Prostate gland (tissue), 2 donors: ENCODE data around the gene CRIP3. TPM values are rescaled to one million over a fixed set of nuclear protein-coding genes. Genes with fewer than 3 reads are reported as not detected.

Experiments
- DNase-seq: peaks from one replicate; pipeline ENCODE4 v3.0.0-alpha.2; 2019; ENCODE audit warnings: low spot score
- H3K27ac ChIP-seq, 2 donors: fragments of 200-600 bp; sonication (generic); 2 replicates each; pipeline ENCODE4 v1.5.1; 2017 to 2019
- H3K27me3 ChIP-seq: fragments of 200-600 bp; sonication (generic); replicated peaks from 2 replicates; pipeline ENCODE4 v1.5.1; 2019; ENCODE audit not compliant: insufficient read depth
- H3K36me3 ChIP-seq, 2 donors: fragments of 200-600 bp; sonication (generic); 1 replicate in 1 of 2; 2 replicates in 1 of 2; pipeline versions ENCODE4 v1.5.1 to v1.8.1; 2017 to 2019
- H3K4me1 ChIP-seq: fragments of 200-600 bp; sonication (generic); replicated peaks from 2 replicates; pipeline ENCODE4 v1.5.1; 2019
- H3K4me3 ChIP-seq, 2 donors: fragments of 200-600 bp; sonication (generic); 2 replicates each; pipeline ENCODE4 v1.5.1; 2017 to 2019
- H3K9me3 ChIP-seq: fragments of 200-600 bp; sonication (generic); 2 replicates; pipeline ENCODE4 v1.5.1; 2017
- POLR2A ChIP-seq: fragments of 450-650 bp; IDR thresholded peaks from one replicate; pipeline ENCODE4 v1.6.1; 2016; ENCODE audit warnings: antibody characterized with exemption, mild to moderate bottlenecking
- POLR2AphosphoS5 ChIP-seq: sonication (generic); formaldehyde crosslinking; IDR thresholded peaks from one replicate; pipeline ENCODE4 v1.6.1; 2017; ENCODE audit warnings: antibody characterized with exemption
- WGBS: methylation state at CpG from one replicate; pipeline ENCODE4 v1.1.5; 2018; 5-methylcytosine and 5-hydroxymethylcytosine counted together
- intact Hi-C: fragments of 100-400 bp; cut with DNase I; formaldehyde crosslinking; loops from one replicate; pipeline ENCODE4 v1.14.2; 2022
- total RNA-seq, 2 donors: library from RNA; depleted of rRNA; stranded (reverse); fragments of >200 nt; gene quantifications; one replicate each; pipeline ENCODE4 v1.1.0, GENCODE V29; 2016
- TF ChIP-seq, protein P1 (sequence below), 4 experiments: fragments of 200-600 bp in 2 of 4; fragments of 450-650 bp in 2 of 4; sonication (generic) in 2 of 4; IDR thresholded peaks; 1 replicate in 3 of 4; 2 replicates in 1 of 4; pipeline ENCODE4 v1.5.1; 2016 to 2019; ENCODE audit warnings: antibody characterized with exemption in 4 of 4, mild to moderate bottlenecking in 2 of 4, moderate library complexity in 2 of 4

The CRIP3 gene
- total RNA-seq, 2 donors from 2014 or later = 0.55 to 7.3 TPM

DNA sequence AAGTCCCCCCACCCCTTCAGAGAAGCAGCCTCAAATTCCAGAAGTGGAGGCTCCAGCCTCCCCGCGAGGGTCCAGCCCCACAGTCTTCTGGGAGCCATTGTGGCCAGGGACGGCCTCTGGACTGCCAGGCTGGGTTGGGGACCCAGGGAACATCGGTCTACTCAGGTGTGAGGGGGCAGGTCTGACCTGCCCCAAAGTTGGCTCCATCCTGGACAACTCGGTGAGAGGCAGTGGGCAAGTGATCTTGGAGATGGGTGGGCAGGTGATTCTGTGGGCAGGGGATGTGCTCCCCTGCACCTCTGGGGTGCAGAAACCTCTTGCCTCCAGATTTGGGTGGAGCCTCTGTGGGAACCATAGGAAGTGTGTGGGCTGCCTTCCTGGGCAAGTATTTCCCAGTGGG lies 22.8 kb downstream of the CRIP3 start:
- TF ChIP-seq, protein P1, sequence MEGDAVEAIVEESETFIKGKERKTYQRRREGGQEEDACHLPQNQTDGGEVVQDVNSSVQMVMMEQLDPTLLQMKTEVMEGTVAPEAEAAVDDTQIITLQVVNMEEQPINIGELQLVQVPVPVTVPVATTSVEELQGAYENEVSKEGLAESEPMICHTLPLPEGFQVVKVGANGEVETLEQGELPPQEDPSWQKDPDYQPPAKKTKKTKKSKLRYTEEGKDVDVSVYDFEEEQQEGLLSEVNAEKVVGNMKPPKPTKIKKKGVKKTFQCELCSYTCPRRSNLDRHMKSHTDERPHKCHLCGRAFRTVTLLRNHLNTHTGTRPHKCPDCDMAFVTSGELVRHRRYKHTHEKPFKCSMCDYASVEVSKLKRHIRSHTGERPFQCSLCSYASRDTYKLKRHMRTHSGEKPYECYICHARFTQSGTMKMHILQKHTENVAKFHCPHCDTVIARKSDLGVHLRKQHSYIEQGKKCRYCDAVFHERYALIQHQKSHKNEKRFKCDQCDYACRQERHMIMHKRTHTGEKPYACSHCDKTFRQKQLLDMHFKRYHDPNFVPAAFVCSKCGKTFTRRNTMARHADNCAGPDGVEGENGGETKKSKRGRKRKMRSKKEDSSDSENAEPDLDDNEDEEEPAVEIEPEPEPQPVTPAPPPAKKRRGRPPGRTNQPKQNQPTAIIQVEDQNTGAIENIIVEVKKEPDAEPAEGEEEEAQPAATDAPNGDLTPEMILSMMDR (IDR thresholded peaks at IDR 0.05) = no peak
- TF ChIP-seq POLR2A = no peak
- no peak for TF ChIP-seq POLR2AphosphoS5
- Histone ChIP-seq H3K4me1 (no peaks in the 10 kb centered on the region), H3K4me3 (no peak overlapping the region), H3K27ac (no peak overlapping the region), H3K9me3 (no peaks in the 10 kb centered on the region), H3K27me3 (peaks cover 3% of the 10 kb centered on the region), H3K36me3 (no peaks in the 10 kb centered on the region)
- intact Hi-C loops = no loop called here
- no peak for DNase-seq
- WGBS = 88% methylated on average over 5 of the region's 5 CpGs

DNA sequence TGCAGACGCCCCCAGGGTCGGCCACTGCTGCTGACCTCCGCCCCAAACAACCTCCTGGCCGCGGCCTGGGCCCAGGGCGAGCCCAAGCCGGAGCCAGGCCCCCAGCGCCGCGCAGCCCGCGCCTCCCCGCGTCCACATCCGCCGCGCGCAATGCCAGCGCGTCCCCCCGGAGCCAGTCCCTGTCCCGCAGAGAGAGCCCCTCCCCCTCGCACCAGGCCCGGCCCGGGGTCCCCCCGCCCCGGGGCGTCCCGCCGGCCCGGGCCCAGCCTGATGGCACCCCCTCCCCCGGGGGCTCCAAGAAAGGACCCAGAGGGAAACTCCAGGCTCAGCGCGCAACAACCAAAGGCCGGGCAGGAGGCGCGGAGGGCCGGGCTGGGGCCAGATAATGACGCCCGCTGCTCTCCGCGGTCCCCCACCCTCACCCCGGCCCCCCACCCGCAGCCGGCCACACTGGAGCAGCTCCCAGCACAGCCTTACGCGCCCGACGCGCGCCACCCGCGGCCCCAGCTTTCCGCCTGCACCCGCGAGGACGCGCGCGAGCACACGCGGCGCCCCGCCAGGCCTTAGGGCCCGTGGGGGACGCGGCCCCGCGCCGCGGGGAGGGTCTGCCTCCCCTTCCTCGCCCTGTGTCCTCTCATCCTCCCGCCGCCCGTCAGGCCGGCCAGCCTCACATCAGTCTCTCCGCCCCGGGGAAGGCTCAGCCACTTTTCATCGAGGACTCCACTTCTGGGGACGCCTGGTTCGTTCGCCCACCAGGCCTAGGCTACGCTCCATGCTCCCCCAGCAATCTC lies 23.4 kb downstream of the CRIP3 start:
- Histone ChIP-seq H3K4me1 (no peaks in the 10 kb centered on the region), H3K9me3 (no peaks in the 10 kb centered on the region), H3K27me3 (peaks cover 3% of the 10 kb centered on the region), H3K4me3 (peak overlapping the region; percentile 10 to 17), H3K27ac (no peak overlapping the region), H3K36me3 (no peaks in the 10 kb centered on the region)
- DNase-seq = no peak
- intact Hi-C loops = no loop called here
- TF ChIP-seq POLR2AphosphoS5 (no peak), POLR2A (no peak)
- TF ChIP-seq, protein P1 (IDR thresholded peaks at IDR 0.05) = no peak
- WGBS = 7% methylated on average over 70 of the region's 83 CpGs

DNA sequence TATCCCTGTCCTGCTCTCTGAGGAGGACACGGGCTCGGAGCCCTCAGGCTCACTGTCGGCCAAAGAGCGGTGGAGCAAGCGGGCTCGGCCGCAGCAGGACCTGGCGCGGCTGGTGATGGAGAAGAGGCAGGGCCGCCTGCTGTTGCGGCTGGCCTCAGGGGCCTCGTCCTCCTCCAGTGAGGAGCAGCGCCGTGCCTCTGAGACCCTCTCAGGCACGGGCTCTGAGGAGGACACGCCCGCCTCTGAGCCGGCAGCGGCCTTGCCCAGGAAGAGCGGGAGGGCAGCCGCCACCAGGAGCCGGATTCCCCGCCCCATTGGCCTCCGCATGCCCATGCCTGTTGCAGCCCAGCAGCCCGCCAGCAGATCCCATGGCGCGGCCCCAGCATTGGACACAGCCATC lies 24.7 kb downstream of the CRIP3 start:
- intact Hi-C loops = no loop called here
- 39% methylated on average over 27 of the region's 27 CpGs for WGBS

DNA sequence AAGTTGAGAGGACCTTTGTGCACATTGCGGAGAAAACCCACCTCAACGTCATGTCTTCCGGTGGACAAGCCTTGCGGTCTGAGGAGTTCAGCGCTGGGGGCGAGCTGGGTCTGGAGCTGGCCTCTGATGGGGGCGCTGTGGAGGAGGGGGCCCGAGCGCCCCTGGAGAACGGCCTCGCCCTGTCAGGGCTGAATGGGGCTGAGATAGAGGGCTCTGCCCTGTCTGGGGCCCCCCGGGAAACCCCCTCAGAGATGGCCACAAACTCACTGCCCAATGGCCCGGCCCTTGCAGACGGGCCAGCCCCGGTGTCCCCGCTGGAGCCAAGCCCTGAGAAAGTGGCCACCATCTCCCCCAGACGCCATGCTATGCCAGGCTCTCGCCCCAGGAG lies 25.1 kb downstream of the CRIP3 start:
- Histone ChIP-seq H3K36me3 (no peaks in the 10 kb centered on the region), H3K27ac (no peak overlapping the region), H3K4me1 (no peaks in the 10 kb centered on the region), H3K27me3 (peaks cover 3% of the 10 kb centered on the region), H3K9me3 (no peaks in the 10 kb centered on the region), H3K4me3 (no peak overlapping the region)
- no peak for TF ChIP-seq POLR2AphosphoS5
- TF ChIP-seq, protein P1 (IDR thresholded peaks at IDR 0.05) = no peak
- no peak for TF ChIP-seq POLR2A
- DNase-seq = no peak
- intact Hi-C loops = no loop called here
- 81% methylated on average over 16 of the region's 18 CpGs for WGBS

More for the DNA sequence above, 24.7 kb downstream of the CRIP3 start:
- Histone ChIP-seq H3K4me3 (no peak overlapping the region), H3K9me3 (no peaks in the 10 kb centered on the region), H3K36me3 (no peaks in the 10 kb centered on the region), H3K27me3 (peaks cover 3% of the 10 kb centered on the region), H3K4me1 (no peaks in the 10 kb centered on the region), H3K27ac (no peak overlapping the region)
- TF ChIP-seq POLR2AphosphoS5 (no peak), POLR2A (no peak)
- TF ChIP-seq, protein P1 (IDR thresholded peaks at IDR 0.05) = no peak
- no peak for DNase-seq
